ENCODE measurements around the gene MTCL1.

The MTCL1 gene

DNA sequence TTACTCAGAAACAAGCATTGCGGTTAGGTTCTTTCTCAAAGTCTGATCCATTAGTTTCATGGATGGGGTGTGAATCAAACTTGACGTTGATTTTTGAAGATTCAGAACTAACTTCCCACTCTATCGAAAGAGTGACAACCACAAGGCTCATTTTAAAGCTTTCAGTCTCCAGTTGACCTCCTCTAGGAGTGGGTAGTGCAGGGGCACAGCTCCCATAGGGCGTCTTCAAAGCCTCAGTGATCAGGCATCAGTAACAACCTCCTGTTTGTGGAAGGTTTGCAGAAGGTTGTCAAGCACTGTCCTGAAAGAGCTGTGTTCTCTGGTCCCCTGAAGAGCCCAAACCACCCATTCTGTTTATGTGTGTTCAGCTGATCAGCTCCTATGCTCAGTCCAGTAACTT, 10.2 kb downstream of the MTCL1 start:
- FAIRE-seq, result no peak

GRCh38 chr18:8717011-8717770, 11.8 kb downstream of the MTCL1 start:
- FAIRE-seq, result no peak

GRCh38 chr18:8718401-8718913, 13.1 kb downstream of the MTCL1 start:
- no peak for FAIRE-seq

DNA sequence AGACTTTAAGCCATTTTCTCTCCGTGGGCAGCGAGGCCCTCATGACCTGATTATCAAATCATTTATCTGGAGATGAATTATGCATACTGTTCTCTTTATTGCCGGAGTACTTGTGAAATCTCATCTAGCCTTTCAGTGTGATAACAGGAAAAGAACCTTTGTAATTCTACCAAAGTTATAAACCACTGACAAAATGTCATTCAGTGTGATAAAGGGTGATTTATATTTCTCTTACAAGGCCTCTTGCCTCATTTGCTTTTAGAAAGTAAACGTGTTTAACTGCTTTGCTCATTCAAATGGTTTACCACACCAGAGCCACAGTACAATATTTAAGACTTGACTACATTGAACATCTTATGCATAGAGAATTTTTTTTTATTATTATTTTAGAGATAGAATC, 13.8 kb downstream of the MTCL1 start:
- FAIRE-seq, result no peak

- no peak for FAIRE-seq
Observed at GRCh38 chr18:8720141-8720540, 14.8 kb downstream of the MTCL1 start.

DNA sequence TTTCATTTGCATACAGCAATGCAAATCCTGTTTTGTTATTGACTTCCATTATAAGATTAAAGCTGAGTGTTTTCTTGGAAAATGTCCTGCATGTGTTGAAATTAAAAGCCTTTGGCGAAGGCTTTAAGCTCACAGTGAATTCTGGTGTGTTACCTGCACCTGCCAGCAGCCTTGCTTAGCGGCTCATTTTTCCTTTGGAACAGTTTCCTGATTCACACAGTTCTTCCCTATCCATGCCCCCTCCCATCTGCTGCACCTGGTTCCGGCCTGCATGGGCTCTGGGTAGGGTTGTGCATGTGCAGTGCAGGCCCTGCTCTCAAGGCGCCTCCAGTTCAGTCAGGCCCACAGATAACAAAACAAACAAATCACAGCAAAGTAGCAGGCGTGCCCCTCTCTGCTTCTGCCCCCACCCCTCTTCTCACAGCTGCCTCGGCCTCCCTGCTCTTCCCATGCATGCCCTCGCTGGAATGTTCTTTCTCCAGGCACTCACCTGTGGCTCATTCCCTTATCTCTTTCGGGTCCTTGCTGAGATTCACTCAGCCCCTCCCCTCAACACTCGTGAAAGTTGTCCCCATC, 15.8 kb downstream of the MTCL1 start:
- no peak for FAIRE-seq

- FAIRE-seq, result no peak
Observed at GRCh38 chr18:8721716-8722115, 16.4 kb downstream of the MTCL1 start.

DNA sequence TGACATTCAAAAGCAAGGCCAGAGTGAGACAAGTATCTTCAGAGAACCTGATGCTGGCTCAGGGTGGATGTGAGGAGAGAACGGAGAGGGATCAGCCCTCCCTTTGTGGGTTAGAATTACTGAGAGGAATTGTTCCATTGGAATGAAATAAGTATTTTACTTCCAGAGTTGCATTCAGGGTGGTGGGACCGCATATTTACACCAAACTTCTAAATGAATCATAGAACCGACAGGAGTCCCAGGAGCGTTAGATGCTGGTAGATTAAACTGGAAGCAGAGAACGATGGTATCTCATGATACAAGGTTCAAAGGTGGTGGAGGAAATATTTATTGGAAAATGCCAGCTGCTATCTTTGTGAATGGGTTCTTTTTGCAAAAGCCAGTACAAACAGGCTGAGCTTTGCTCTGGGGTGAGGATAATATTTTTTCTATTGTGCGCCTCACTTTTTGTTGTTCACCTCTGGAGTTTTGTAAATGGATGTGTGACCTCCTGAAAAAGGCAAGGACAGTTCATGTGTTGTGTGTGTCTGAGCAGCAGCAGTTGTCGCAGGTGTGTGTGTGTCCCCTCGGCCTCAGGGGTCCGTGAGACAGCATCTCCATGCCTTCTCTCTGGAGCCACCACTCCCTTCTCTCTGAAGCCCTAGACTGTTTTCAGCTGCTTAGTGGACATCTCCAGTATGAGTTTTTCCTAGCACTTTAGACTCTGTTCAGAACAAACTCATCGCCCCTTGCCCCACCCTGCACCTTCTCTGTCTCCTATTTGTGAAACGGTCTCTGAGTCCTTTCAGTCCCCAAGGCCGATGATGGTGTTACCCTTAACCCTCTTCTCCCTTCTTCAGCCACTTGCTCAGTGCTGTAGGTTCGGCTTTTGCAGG, 17.8 kb downstream of the MTCL1 start:
- no peak for FAIRE-seq

- FAIRE-seq, result no peak
Observed at GRCh38 chr18:8724452-8724851, 19.1 kb downstream of the MTCL1 start.

- no peak for FAIRE-seq
Observed at GRCh38 chr18:8726281-8726680, 20.9 kb downstream of the MTCL1 start.

- no peak for FAIRE-seq
Observed at GRCh38 chr18:8726963-8727705, 21.8 kb downstream of the MTCL1 start.

- FAIRE-seq, result no peak
Observed at GRCh38 chr18:8730080-8730827, 24.9 kb downstream of the MTCL1 start.

GRCh38 chr18:8732442-8733360, 27.3 kb downstream of the MTCL1 start:
- FAIRE-seq, result no peak

DNA sequence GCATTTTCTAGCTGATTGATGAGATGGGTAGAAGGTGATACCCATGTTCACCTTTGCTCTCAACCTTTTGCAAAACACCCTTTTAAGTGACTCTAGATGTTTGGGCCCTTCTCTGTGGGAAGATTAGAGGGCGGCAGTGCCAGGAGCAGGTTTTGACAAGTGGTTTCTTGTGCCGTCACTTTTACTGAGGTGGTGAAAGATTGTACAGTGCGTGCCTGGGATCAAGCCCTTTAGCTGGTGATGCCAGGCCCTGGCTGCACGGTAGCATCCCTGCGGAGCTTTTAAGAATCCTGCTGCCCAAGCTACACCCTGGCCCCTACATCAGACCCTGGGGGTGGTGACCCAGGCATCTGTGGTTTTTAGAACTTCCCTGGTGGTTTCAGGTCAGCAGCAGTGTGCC, 29.1 kb downstream of the MTCL1 start:
- FAIRE-seq, result no peak

GRCh38 chr18:8735274-8735673, 29.9 kb downstream of the MTCL1 start:
- no peak for FAIRE-seq

GRCh38 chr18:8741117-8741516, 35.8 kb downstream of the MTCL1 start:
- no peak for FAIRE-seq

GRCh38 chr18:8741532-8741931, 36.2 kb downstream of the MTCL1 start:
- FAIRE-seq, result no peak

DNA sequence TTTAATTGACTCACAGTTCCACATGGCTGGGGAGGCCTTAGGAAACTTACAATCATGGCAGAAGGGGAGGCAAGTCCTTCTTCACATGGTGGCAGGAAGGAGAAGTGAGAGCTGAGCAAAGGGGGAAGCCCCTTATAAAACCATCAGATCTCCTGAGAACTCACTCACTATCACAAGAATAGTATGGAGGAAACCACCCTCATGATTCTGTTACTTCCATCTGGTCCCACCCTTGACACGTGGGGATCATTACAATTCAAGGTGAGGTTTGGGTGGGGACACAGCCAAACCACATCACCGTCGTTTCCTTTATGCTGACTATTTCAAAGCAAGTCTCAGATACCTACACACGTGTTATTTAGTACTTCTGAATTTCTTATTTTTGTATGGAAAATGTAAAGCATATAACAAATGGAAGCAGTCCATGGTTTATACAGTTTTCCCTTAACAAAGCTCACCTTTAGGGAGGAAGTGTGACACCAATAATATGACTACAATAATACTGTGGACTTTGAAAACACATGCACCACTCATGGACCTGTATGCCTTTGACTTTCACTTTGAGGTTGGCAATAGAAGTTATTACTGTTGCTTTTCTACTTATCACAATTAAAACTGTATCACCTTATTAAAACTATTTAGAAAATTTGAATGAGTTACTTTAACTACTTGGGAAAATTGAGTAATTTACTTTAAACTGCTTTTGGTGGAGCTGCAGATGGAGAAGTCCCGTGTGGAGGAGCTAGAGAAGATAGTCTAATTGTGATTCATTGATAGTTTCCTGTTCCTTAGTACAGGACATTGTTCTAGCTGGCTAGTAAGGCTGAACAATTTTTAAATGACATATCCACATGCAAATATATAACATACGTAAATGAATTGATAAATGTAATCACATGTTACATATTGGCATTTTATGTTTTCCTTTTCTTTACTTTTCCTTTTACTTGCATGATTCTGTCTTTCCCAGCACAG, 37.3 kb downstream of the MTCL1 start:
- no peak for FAIRE-seq

DNA sequence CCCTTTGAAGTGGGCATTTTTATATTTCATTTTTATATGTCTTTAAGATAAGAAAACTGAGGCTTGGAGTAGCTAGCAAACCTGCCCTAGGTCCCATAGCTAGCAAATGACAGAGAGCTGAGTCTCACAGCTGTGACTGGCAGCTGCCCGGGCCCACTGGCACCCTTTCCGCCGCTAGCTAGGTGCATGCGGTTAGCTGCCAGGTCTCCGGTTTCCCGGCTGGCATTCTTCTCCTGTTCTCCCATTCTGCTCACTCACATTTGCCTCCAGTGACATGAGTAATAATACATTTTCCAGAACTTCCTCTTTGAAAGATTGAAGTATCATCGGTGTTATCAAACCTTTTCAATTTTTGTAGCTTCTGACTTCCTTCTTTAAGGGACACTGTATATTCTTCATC, 38.7 kb downstream of the MTCL1 start:
- FAIRE-seq, result no peak

- no peak for FAIRE-seq
Observed at GRCh38 chr18:8744656-8745055, 39.3 kb downstream of the MTCL1 start.
